ENCODE measurements around the gene SLC22A6.

SLC22A6 gene

GRCh38 chr11:63019506-63019905 is 34.7 kb upstream of the SLC22A6 start:
- Histone ChIP-seq H3F3A (ENCODE audit: low read depth) (no peaks in the 10 kb centered on the region), H3K4me2 (ENCODE audit: low read depth, low read length, poor library complexity, severe bottlenecking) (no peak overlapping the region), H3K9ac (ENCODE audit: low read depth, low read length, poor library complexity, severe bottlenecking) (no peak overlapping the region), H3K36me3 (ENCODE audit: insufficient read depth, low read length) (no peaks in the 10 kb centered on the region), H3K4me3 (ENCODE audit: low read length, poor library complexity, severe bottlenecking) (no peak overlapping the region), H2AFZ (ENCODE audit: low read length) (no peak overlapping the region), H3K79me2 (ENCODE audit: insufficient read depth, low read length) (no peaks in the 10 kb centered on the region), H3K4me1 (ENCODE audit: insufficient read depth, low read length, poor library complexity, severe bottlenecking) (peaks cover 4% of the 10 kb centered on the region), H3K9me2 (replicated peaks; ENCODE audit: low read depth, low read length) (no peaks in the 10 kb centered on the region), H3K9me3 (ENCODE audit: insufficient read depth, low read depth, low read length) (no peaks in the 10 kb centered on the region), H4K20me1 (ENCODE audit: insufficient read depth, low read length, poor library complexity, severe bottlenecking) (no peaks in the 10 kb centered on the region), H3K27me3 (ENCODE audit: insufficient read depth, low read length, poor library complexity, severe bottlenecking) (no peaks in the 10 kb centered on the region)
- TF ChIP-seq CTCF (conservative IDR thresholded peaks at IDR 0.05; ENCODE audit: low read length) (no peak), EZH2phosphoT487 (IDR thresholded peaks at IDR 0.05; ENCODE audit: borderline replicate concordance) (no peak)

GRCh38 chr11:63017306-63017974 is 32.7 kb upstream of the SLC22A6 start:
- Histone ChIP-seq H3K36me3 (ENCODE audit: insufficient read depth, low read length) (no peaks in the 10 kb centered on the region), H4K20me1 (ENCODE audit: insufficient read depth, low read length, poor library complexity, severe bottlenecking) (no peaks in the 10 kb centered on the region), H3K4me3 (ENCODE audit: low read length, poor library complexity, severe bottlenecking) (no peak overlapping the region), H3K4me1 (ENCODE audit: insufficient read depth, low read length, poor library complexity, severe bottlenecking) (no peaks in the 10 kb centered on the region), H3K27me3 (ENCODE audit: insufficient read depth, low read length, poor library complexity, severe bottlenecking) (no peaks in the 10 kb centered on the region), H3K79me2 (ENCODE audit: insufficient read depth, low read length) (no peaks in the 10 kb centered on the region), H3K9me3 (ENCODE audit: insufficient read depth, low read depth, low read length) (no peaks in the 10 kb centered on the region), H3K4me2 (ENCODE audit: low read depth, low read length, poor library complexity, severe bottlenecking) (no peak overlapping the region), H3K9me2 (replicated peaks; ENCODE audit: low read depth, low read length) (no peaks in the 10 kb centered on the region), H3K9ac (ENCODE audit: low read depth, low read length, poor library complexity, severe bottlenecking) (no peak overlapping the region), H2AFZ (ENCODE audit: low read length) (no peak overlapping the region), H3F3A (ENCODE audit: low read depth) (no peaks in the 10 kb centered on the region)
- no peak for TF ChIP-seq EZH2phosphoT487 (IDR thresholded peaks at IDR 0.05; ENCODE audit: borderline replicate concordance)
- TF ChIP-seq CTCF (conservative IDR thresholded peaks at IDR 0.05; ENCODE audit: low read length) = no peak

GRCh38 chr11:63015521-63016215 is 30.9 kb upstream of the SLC22A6 start, which contains the start of gene SLC22A8:
TSS of gene SLC22A8 (minus strand) at chr11:63015841. CDS start at chr11:63014958, 883 bp downstream.
- TF ChIP-seq EZH2phosphoT487 (IDR thresholded peaks at IDR 0.05; ENCODE audit: borderline replicate concordance) = no peak
- TF ChIP-seq CTCF (conservative IDR thresholded peaks at IDR 0.05; ENCODE audit: low read length) = no peak
- H3K4me2 ChIP-seq (ENCODE audit: low read depth, low read length, poor library complexity, severe bottlenecking) = no peak within 1 kb of the TSS
- no peaks in the 10 kb centered on the region for H3K27me3 ChIP-seq (ENCODE audit: insufficient read depth, low read length, poor library complexity, severe bottlenecking)
- no peaks in the 10 kb centered on the region for H3K9me3 ChIP-seq (ENCODE audit: insufficient read depth, low read depth, low read length)
- H3K9me2 ChIP-seq (replicated peaks; ENCODE audit: low read depth, low read length) = no peaks in the 10 kb centered on the region
- no peak within 1 kb of the TSS for H3K9ac ChIP-seq (ENCODE audit: low read depth, low read length, poor library complexity, severe bottlenecking)
- no peak within 1 kb of the TSS for H3K4me3 ChIP-seq (ENCODE audit: low read length, poor library complexity, severe bottlenecking)
- H3K36me3 ChIP-seq (ENCODE audit: insufficient read depth, low read length) = no peaks in the 10 kb centered on the region
- H2AFZ ChIP-seq (ENCODE audit: low read length) = no peak within 1 kb of the TSS
- no peaks in the 10 kb centered on the region for H4K20me1 ChIP-seq (ENCODE audit: insufficient read depth, low read length, poor library complexity, severe bottlenecking)
- H3K79me2 ChIP-seq (ENCODE audit: insufficient read depth, low read length) = no peaks in the 10 kb centered on the region
- H3F3A ChIP-seq (ENCODE audit: low read depth) = no peaks in the 10 kb centered on the region
- H3K4me1 ChIP-seq (ENCODE audit: insufficient read depth, low read length, poor library complexity, severe bottlenecking) = no peaks in the 10 kb centered on the region

All from Loucy (cell line).